Natural killer cell (primary cell): Measurements from ENCODE around the gene TMCO4. TPM values are rescaled to one million over a fixed set of nuclear protein-coding genes. Genes with fewer than 3 reads are reported as not detected.

Experiments used
- ATAC-seq, 3 donors: fragments of 150-1000 bp in 2 of 3; fragments of 200-7000 bp in 1 of 3; cut with Tn5 transposase; 1 replicate in 1 of 3; 2 replicates in 2 of 3; pipeline ENCODE4 v1.10.0; 2021; ENCODE audit warnings: mild to moderate bottlenecking in 2 of 3, moderate library complexity in 2 of 3
- DNase-seq, 2 donors: peaks; one replicate each; pipeline versions ENCODE4 v3.0.0 to v3.0.0-alpha.2; 2013 to 2021; ENCODE audit warnings: mixed read lengths in 1 of 2
- H3K27ac ChIP-seq: one replicate; pipeline ENCODE4 v1.5.1; 2013; ENCODE audit warnings: mild to moderate bottlenecking, low read length
- H3K27me3 ChIP-seq: one replicate; pipeline ENCODE4 v1.6.1; 2013; ENCODE audit warnings: low read length; ENCODE audit not compliant: control insufficient read depth, insufficient read depth
- H3K36me3 ChIP-seq: one replicate; pipeline ENCODE4 v1.6.1; 2013; ENCODE audit warnings: low read length; ENCODE audit not compliant: control insufficient read depth, insufficient read depth
- H3K4me1 ChIP-seq: one replicate; pipeline ENCODE4 v1.6.1; 2013; ENCODE audit warnings: low read length; ENCODE audit not compliant: control insufficient read depth, insufficient read depth
- H3K4me3 ChIP-seq: one replicate; pipeline ENCODE4 v1.5.1; 2013; ENCODE audit warnings: low read length
- H3K9me3 ChIP-seq: one replicate; pipeline ENCODE4 v1.6.1; 2013; ENCODE audit warnings: low read length; ENCODE audit not compliant: control insufficient read depth, insufficient read depth
- H3K27ac Mint-ChIP-seq, 2 donors: one replicate each; pipeline ENCODE4 v1.8.0; 2022; ENCODE audit warnings: mild to moderate bottlenecking in 2 of 2, mixed read lengths in 2 of 2, moderate library complexity in 1 of 2
- H3K27me3 Mint-ChIP-seq, 2 donors: one replicate each; pipeline ENCODE4 v1.8.0; 2022; ENCODE audit warnings: low read depth in 2 of 2, mixed read lengths in 2 of 2
- H3K36me3 Mint-ChIP-seq: one replicate; pipeline ENCODE4 v1.8.0; 2022; ENCODE audit warnings: mixed read lengths
- H3K4me1 Mint-ChIP-seq, 2 donors: one replicate each; pipeline ENCODE4 v1.8.0; 2022; ENCODE audit warnings: mixed read lengths in 2 of 2
- H3K4me3 Mint-ChIP-seq: one replicate; pipeline ENCODE4 v1.8.0; 2022; ENCODE audit warnings: mild to moderate bottlenecking, moderate library complexity, mixed read lengths
- H3K9me3 Mint-ChIP-seq, 2 donors: one replicate each; pipeline ENCODE4 v1.8.0; 2022; ENCODE audit warnings: mixed read lengths in 2 of 2
- WGBS: methylation state at CpG from one replicate; pipeline ENCODE4 v1.1.7; 2013; ENCODE audit warnings: missing lambda C conversion rate; ENCODE audit not compliant: insufficient coverage; 5-methylcytosine and 5-hydroxymethylcytosine counted together
- intact Hi-C: fragments of 100-400 bp; cut with micrococcal nuclease; formaldehyde crosslinking; loops from one replicate; pipeline ENCODE4 v1.14.2; 2022
- total RNA-seq, 4 donors: library from RNA; stranded (reverse); fragments of 120-200 nt in 1 of 4; gene quantifications; one replicate each; pipeline versions ENCODE4 v1.2.3 to v1.2.4, GENCODE V29; 2013 to 2022
- TF ChIP-seq, protein P1 (sequence below): fragments of 200-600 bp; IDR thresholded peaks from one replicate; pipeline ENCODE4 v1.8.0; 2022; ENCODE audit warnings: antibody characterized with exemption

TMCO4 gene
- total RNA-seq, 3 donors from 2014 or later (not counting 1 experiment from before 2014, with no cell fraction given): 14.2 to 21.5 (median 18.3) TPM

GRCh38 chr1:19773485-19773884, 26.2 kb downstream of the TMCO4 start:
- no peaks in the 10 kb centered on the region for H3K36me3 Mint-ChIP-seq
- no peaks in the 10 kb centered on the region for H3K4me1 Mint-ChIP-seq
- H3K27ac ChIP-seq: no peak overlapping the region
- no peaks in the 10 kb centered on the region for H3K9me3 ChIP-seq
- no peaks in the 10 kb centered on the region for H3K27me3 Mint-ChIP-seq
- H3K36me3 ChIP-seq: peaks cover 11% of the 10 kb centered on the region
- TF ChIP-seq, protein P1, sequence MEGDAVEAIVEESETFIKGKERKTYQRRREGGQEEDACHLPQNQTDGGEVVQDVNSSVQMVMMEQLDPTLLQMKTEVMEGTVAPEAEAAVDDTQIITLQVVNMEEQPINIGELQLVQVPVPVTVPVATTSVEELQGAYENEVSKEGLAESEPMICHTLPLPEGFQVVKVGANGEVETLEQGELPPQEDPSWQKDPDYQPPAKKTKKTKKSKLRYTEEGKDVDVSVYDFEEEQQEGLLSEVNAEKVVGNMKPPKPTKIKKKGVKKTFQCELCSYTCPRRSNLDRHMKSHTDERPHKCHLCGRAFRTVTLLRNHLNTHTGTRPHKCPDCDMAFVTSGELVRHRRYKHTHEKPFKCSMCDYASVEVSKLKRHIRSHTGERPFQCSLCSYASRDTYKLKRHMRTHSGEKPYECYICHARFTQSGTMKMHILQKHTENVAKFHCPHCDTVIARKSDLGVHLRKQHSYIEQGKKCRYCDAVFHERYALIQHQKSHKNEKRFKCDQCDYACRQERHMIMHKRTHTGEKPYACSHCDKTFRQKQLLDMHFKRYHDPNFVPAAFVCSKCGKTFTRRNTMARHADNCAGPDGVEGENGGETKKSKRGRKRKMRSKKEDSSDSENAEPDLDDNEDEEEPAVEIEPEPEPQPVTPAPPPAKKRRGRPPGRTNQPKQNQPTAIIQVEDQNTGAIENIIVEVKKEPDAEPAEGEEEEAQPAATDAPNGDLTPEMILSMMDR: no peak
- ATAC-seq (no peak), DNase-seq (no peak)
- H3K4me1 ChIP-seq: no peaks in the 10 kb centered on the region
- WGBS: 92% methylated on average over 4 of the region's 4 CpGs
- H3K4me3 Mint-ChIP-seq: no peak overlapping the region
- H3K9me3 Mint-ChIP-seq: no peaks in the 10 kb centered on the region
- intact Hi-C loops: no loop called here
- no peak overlapping the region for H3K4me3 ChIP-seq
- no peak overlapping the region for H3K27ac Mint-ChIP-seq
- H3K27me3 ChIP-seq: no peaks in the 10 kb centered on the region

DNA sequence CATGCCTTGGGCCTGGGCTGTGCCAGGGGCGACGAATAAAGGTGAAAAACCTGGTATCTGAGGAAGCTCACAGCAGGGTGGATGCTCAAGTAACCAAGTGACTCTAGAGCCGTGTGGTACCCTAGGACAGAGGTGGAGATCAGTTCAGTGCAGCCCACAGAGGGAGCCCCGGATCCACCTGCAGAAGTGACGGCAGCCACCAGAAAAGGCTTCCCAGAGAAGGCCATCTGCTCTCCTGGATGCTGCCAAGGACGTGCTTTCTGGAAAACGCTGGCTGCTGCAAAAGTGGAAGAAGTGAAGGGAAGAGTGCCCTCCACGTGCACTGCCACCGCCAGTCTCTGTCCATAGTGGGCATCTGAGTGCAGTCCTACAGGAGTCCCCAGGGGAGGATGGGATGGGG, 27.7 kb downstream of the TMCO4 start:
- ATAC-seq (no peak), DNase-seq (no peak)
- H3K4me1 ChIP-seq: no peaks in the 10 kb centered on the region
- Mint-ChIP-seq H3K4me1 (no peaks in the 10 kb centered on the region), H3K4me3 (no peak overlapping the region), H3K9me3 (no peaks in the 10 kb centered on the region), H3K27me3 (no peaks in the 10 kb centered on the region), H3K36me3 (no peaks in the 10 kb centered on the region), H3K27ac (no peak overlapping the region)
- no peak overlapping the region for H3K27ac ChIP-seq
- no peaks in the 10 kb centered on the region for H3K27me3 ChIP-seq
- WGBS: 95% methylated on average over 9 of the region's 9 CpGs
- no peaks in the 10 kb centered on the region for H3K9me3 ChIP-seq
- peaks cover 14% of the 10 kb centered on the region for H3K36me3 ChIP-seq
- TF ChIP-seq, protein P1: no peak
- intact Hi-C loops: no loop called here
- H3K4me3 ChIP-seq: no peak overlapping the region

DNA sequence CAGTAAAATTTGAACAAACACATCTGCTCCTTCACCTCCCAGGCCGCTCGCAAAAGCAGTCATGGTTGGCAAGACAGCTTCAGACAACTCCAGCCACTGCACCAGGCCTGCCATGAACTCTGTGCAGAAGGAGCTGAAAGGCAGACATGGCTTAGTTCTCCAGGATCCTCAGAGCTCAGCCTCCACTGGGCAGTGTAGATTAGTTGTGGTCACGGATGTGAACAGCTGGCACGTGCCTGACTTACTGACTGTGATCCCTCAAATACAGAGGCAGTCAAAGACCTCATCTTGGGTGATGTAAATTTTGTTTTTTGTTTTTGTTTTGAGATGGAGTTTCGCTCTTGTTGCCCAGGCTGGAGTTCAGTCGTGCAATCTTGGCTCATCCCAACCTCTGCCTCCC, 28.4 kb downstream of the TMCO4 start:
- H3K36me3 ChIP-seq: peaks cover 21% of the 10 kb centered on the region
- ATAC-seq: no peak
- no peak for DNase-seq
- no peak overlapping the region for H3K27ac ChIP-seq
- H3K4me3 ChIP-seq: no peak overlapping the region
- H3K27me3 Mint-ChIP-seq: no peaks in the 10 kb centered on the region
- WGBS: 96% methylated on average over 6 of the region's 6 CpGs
- no peaks in the 10 kb centered on the region for H3K4me1 ChIP-seq
- no peaks in the 10 kb centered on the region for H3K27me3 ChIP-seq
- no peaks in the 10 kb centered on the region for H3K9me3 Mint-ChIP-seq
- H3K27ac Mint-ChIP-seq: no peak overlapping the region
- TF ChIP-seq, protein P1: no peak
- no peak overlapping the region for H3K4me3 Mint-ChIP-seq
- no peaks in the 10 kb centered on the region for H3K9me3 ChIP-seq
- intact Hi-C loops: no loop called here
- no peaks in the 10 kb centered on the region for H3K4me1 Mint-ChIP-seq
- H3K36me3 Mint-ChIP-seq: no peaks in the 10 kb centered on the region

GRCh38 chr1:19770436-19771190, 29.1 kb downstream of the TMCO4 start:
- WGBS: 86% methylated on average over 7 of the region's 10 CpGs
- Histone ChIP-seq H3K4me1 (no peaks in the 10 kb centered on the region), H3K36me3 (peaks cover 19% of the 10 kb centered on the region), H3K9me3 (no peaks in the 10 kb centered on the region), H3K27me3 (no peaks in the 10 kb centered on the region), H3K4me3 (no peak overlapping the region), H3K27ac (no peak overlapping the region)
- Mint-ChIP-seq H3K27ac (no peak overlapping the region), H3K9me3 (no peaks in the 10 kb centered on the region), H3K4me1 (no peaks in the 10 kb centered on the region), H3K36me3 (no peaks in the 10 kb centered on the region), H3K4me3 (no peak overlapping the region), H3K27me3 (no peaks in the 10 kb centered on the region)
- ATAC-seq: no peak
- intact Hi-C loops: no loop called here
- TF ChIP-seq, protein P1: no peak
- DNase-seq: no peak
